GM23248 (cell line): ENCODE measurements around the gene STX4. TPM values are rescaled to one million over a fixed set of nuclear protein-coding genes. Genes with fewer than 3 reads are reported as not detected.

ENCODE experiments used
- DNase-seq: peaks from one replicate; pipeline ENCODE4 v3.0.0-alpha.2; 2015
- H2AFZ ChIP-seq: fragments of 200-600 bp; sonication (generic); 2 replicates; pipeline ENCODE4 v1.6.1; 2016; ENCODE audit warnings: antibody characterized with exemption
- H3F3A ChIP-seq: fragments of 200-600 bp; sonication (generic); 2 replicates; pipeline ENCODE4 v1.6.1; 2016; ENCODE audit warnings: mild to moderate bottlenecking, antibody characterized with exemption, mixed run types; ENCODE audit not compliant: insufficient read depth
- H3K27ac ChIP-seq: fragments of 200-600 bp; sonication (generic); 2 replicates; pipeline ENCODE4 v1.5.1; 2016; ENCODE audit warnings: mild to moderate bottlenecking
- H3K27me3 ChIP-seq: fragments of 200-600 bp; sonication (generic); replicated peaks from 2 replicates; pipeline ENCODE4 v1.6.1; 2016; ENCODE audit warnings: mild to moderate bottlenecking; ENCODE audit not compliant: insufficient read depth
- H3K36me3 ChIP-seq: fragments of 200-600 bp; sonication (generic); 2 replicates; pipeline ENCODE4 v1.6.1; 2016; ENCODE audit warnings: low read depth, mild to moderate bottlenecking
- H3K4me1 ChIP-seq: fragments of 200-600 bp; sonication (generic); 2 replicates; pipeline ENCODE4 v1.6.1; 2016; ENCODE audit warnings: mild to moderate bottlenecking; ENCODE audit not compliant: insufficient read depth
- H3K4me2 ChIP-seq: fragments of 200-600 bp; sonication (generic); one replicate; pipeline ENCODE4 v1.6.1; 2016; ENCODE audit warnings: mild to moderate bottlenecking; ENCODE audit not compliant: unreplicated experiment
- H3K4me3 ChIP-seq: fragments of 200-600 bp; sonication (generic); 2 replicates; pipeline ENCODE4 v1.5.1; 2016; ENCODE audit warnings: mild to moderate bottlenecking
- H3K79me2 ChIP-seq: fragments of 200-600 bp; sonication (generic); 2 replicates; pipeline ENCODE4 v1.6.1; 2016; ENCODE audit warnings: mild to moderate bottlenecking; ENCODE audit not compliant: insufficient read depth
- H3K9ac ChIP-seq: fragments of 200-600 bp; sonication (generic); 2 replicates; pipeline ENCODE4 v1.6.1; 2016; ENCODE audit warnings: mild to moderate bottlenecking
- H3K9me2 ChIP-seq: fragments of 200-600 bp; sonication (generic); 2 replicates; pipeline ENCODE4 v1.6.1; 2016; ENCODE audit warnings: mixed run types, mild to moderate bottlenecking, moderate library complexity; ENCODE audit not compliant: insufficient read depth
- H3K9me3 ChIP-seq: fragments of 200-600 bp; sonication (generic); one replicate; pipeline ENCODE4 v1.6.1; 2017; ENCODE audit warnings: low read depth
- H4K20me1 ChIP-seq: fragments of 200-600 bp; sonication (generic); 2 replicates; pipeline ENCODE4 v1.6.0; 2016; ENCODE audit not compliant: insufficient read depth
- EZH2 ChIP-seq: fragments of 200-600 bp; sonication (generic); IDR thresholded peaks from 2 replicates; pipeline ENCODE4 v1.6.1; 2018; ENCODE audit warnings: antibody characterized with exemption, mild to moderate bottlenecking; ENCODE audit not compliant: insufficient read depth, poor library complexity, severe bottlenecking
- EZH2phosphoT487 ChIP-seq: fragments of 200-600 bp; sonication (generic); IDR thresholded peaks from 2 replicates; pipeline ENCODE4 v1.6.1; 2018; ENCODE audit warnings: antibody characterized with exemption, moderate library complexity, mild to moderate bottlenecking, low read depth; ENCODE audit not compliant: insufficient read depth
- WGBS, 2 experiments: methylation state at CpG; one replicate each; pipeline ENCODE4 v1.1.6; 2015 to 2017; ENCODE audit warnings: low lambda C conversion rate in 2 of 2, low coverage in 1 of 2; ENCODE audit errors: missing lambda C conversion rate in 2 of 2; 5-methylcytosine and 5-hydroxymethylcytosine counted together
- in situ Hi-C: fragments of 300-500 bp; cut with MboI; formaldehyde crosslinking; loops from 2 replicates; pipeline ENCODE4 v1.15.0; 2020
- polyA plus RNA-seq: library from polyadenylated mRNA; unstranded; fragments of >200 nt; fragmentation: Nextera tagmentation; extraction: Ambion mirVana; gene quantifications from 2 replicates; pipeline ENCODE4 v1.2.1, GENCODE V29; 2016
- total RNA-seq: library from RNA; depleted of rRNA; stranded (reverse); fragments of >200 nt; shearing (Covaris generic); gene quantifications from 2 replicates; pipeline ENCODE4 v1.2.3, GENCODE V29; 2014

The STX4 gene
- total and polyA plus RNA-seq, 2 experiments from 2014 or later, result 24.9 to 52.1 TPM

GRCh38 chr16:30997725-30998711, 35.3 kb upstream of the STX4 start:
- H4K20me1 ChIP-seq, result no peaks in the 10 kb centered on the region
- WGBS, 2 experiments, result 8 to 15% methylated on average over 20 to 21 of the region's 21 CpGs
- in situ Hi-C loops, result loop anchor here (25.0 kb wide), 1 partner anchor 439 kb away; the partner anchor contains the start of genes COX6A2 and ZNF843
- H3F3A ChIP-seq, result peaks cover 32% of the 10 kb centered on the region
- H2AFZ ChIP-seq, result peak overlapping the region; percentile 71
- no peaks in the 10 kb centered on the region for H3K36me3 ChIP-seq
- peak overlapping the region; percentile 95 for H3K27ac ChIP-seq
- peak overlapping the region; percentile 84 for H3K4me3 ChIP-seq
- peak; percentile 95 for DNase-seq
- no peaks in the 10 kb centered on the region for H3K27me3 ChIP-seq
- H3K9ac ChIP-seq, result peak overlapping the region; percentile 88
- TF ChIP-seq EZH2, result no peak
- no peak for TF ChIP-seq EZH2phosphoT487
- H3K9me2 ChIP-seq, result no peaks in the 10 kb centered on the region
- no peaks in the 10 kb centered on the region for H3K79me2 ChIP-seq
- H3K4me2 ChIP-seq, result peak overlapping the region; percentile 75
- H3K4me1 ChIP-seq, result peaks cover 32% of the 10 kb centered on the region
- H3K9me3 ChIP-seq, result no peaks in the 10 kb centered on the region

- Histone ChIP-seq H3K4me3 (0 out of 2 replicates have a peak overlapping the region, but pooled peaks have one; percentile 84), H3K9me2 (no peaks in the 10 kb centered on the region), H3K4me2 (peak overlapping the region; percentile 75), H4K20me1 (no peaks in the 10 kb centered on the region), H3K27me3 (no peaks in the 10 kb centered on the region), H3F3A (peaks cover 35% of the 10 kb centered on the region), H3K9ac (peak overlapping the region; percentile 88), H2AFZ (peak overlapping the region; percentile 71; the same call in 1 of the 2 replicates), H3K4me1 (peaks cover 32% of the 10 kb centered on the region), H3K79me2 (no peaks in the 10 kb centered on the region), H3K36me3 (no peaks in the 10 kb centered on the region), H3K27ac (peak overlapping the region; percentile 95), H3K9me3 (no peaks in the 10 kb centered on the region)
- in situ Hi-C loops, result loop anchor here (25.0 kb wide), 1 partner anchor 438 kb away; the partner anchor contains the start of genes COX6A2 and ZNF843
- TF ChIP-seq EZH2phosphoT487, result no peak
- TF ChIP-seq EZH2, result no peak
- 60 to 66% methylated on average over 6 of the region's 6 CpGs for WGBS, 2 experiments
- DNase-seq, result peak; percentile 60
Measured at GRCh38 chr16:30998852-30999761, 34.3 kb upstream of the STX4 start.

- no peak overlapping the region for H3K4me2 ChIP-seq
- no peaks in the 10 kb centered on the region for H3K79me2 ChIP-seq
- no peak for DNase-seq
- peaks cover 30% of the 10 kb centered on the region for H3F3A ChIP-seq
- no peak overlapping the region for H3K4me3 ChIP-seq
- no peak overlapping the region for H3K27ac ChIP-seq
- TF ChIP-seq EZH2phosphoT487 (no peak), EZH2 (no peak)
- in situ Hi-C loops, result no loop called here
- no peaks in the 10 kb centered on the region for H3K9me2 ChIP-seq
- no peaks in the 10 kb centered on the region for H3K9me3 ChIP-seq
- H3K27me3 ChIP-seq, result no peaks in the 10 kb centered on the region
- H3K4me1 ChIP-seq, result peaks cover 32% of the 10 kb centered on the region
- H3K36me3 ChIP-seq, result no peaks in the 10 kb centered on the region
- H3K9ac ChIP-seq, result no peak overlapping the region
- no peaks in the 10 kb centered on the region for H4K20me1 ChIP-seq
- no peak overlapping the region for H2AFZ ChIP-seq
- 86 to 92% methylated on average over 19 of the region's 19 CpGs for WGBS, 2 experiments
Measured at GRCh38 chr16:31000671-31001382, 32.5 kb upstream of the STX4 start.
